Measurements from ENCODE around the gene ST6GALNAC4. TPM values are rescaled to one million over a fixed set of nuclear protein-coding genes. Genes with fewer than 3 reads are reported as not detected.

The ST6GALNAC4 gene
- total RNA-seq, 1 experiment from 2014 or later = 13.2 TPM

DNA sequence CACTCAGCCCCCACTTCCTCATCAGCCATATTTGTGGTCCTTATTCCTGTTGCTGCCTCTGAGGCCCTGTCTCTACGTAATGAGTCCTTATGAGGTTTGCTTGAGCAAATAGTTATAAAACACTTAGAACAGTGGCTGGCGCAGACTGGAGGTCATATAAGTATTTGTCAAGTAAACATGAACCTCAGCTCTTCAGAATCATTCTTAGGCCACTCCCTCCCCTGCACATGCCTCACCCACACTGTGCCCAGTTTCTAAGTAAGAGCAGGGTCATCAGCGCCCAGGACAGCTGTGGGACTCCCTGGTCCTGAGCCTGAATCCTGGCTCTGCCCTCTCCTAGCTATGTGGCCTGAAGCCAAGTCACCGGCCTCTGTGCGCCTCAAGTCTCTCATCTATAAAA, 4.0 kb downstream of the ST6GALNAC4 start:
- intact Hi-C loops (cut with micrococcal nuclease; ENCODE audit: unreplicated experiment) = loop anchor here (10.0 kb wide), 1 partner anchor 688 kb away; no protein-coding TSS in a partner anchor
- CTCF ChIA-PET = interaction anchor here (0.6 to 1.1 kb wide), 3 partner anchors 8 to 321 kb away, joined by 3 to 7 read pairs (median 6); partner anchors contain the start of gene TOR2A
- TF ChIP-seq CTCF (IDR thresholded peaks at IDR 0.05; ENCODE audit: insufficient read depth in 1 of 2, low read depth in 1 of 2, low read length in 1 of 2, severe bottlenecking in 1 of 2, unreplicated experiment in 1 of 2) = no peak
- BruUV-seq (replicated peaks) = no TSS peak
- no peak overlapping the region for H3K4me3 ChIP-seq (ENCODE audit: low read depth, low read length)
- no peak overlapping the region for H3K27ac Mint-ChIP-seq (ENCODE audit: unreplicated experiment)
- no peaks in the 10 kb centered on the region for H3K27me3 ChIP-seq (replicated peaks; ENCODE audit: control insufficient read depth, insufficient read depth, low read length)
- no peaks in the 10 kb centered on the region for H3K36me3 Mint-ChIP-seq (ENCODE audit: insufficient read depth, unreplicated experiment)
- H3K36me3 ChIP-seq (ENCODE audit: control insufficient read depth, insufficient read depth, low read length) = no peaks in the 10 kb centered on the region; the same call in 1 of the 2 replicates
- H3K9me3 ChIP-seq = no peaks in the 10 kb centered on the region
- no peaks in the 10 kb centered on the region for H3K9me3 Mint-ChIP-seq (ENCODE audit: unreplicated experiment)
- H3K4me3 Mint-ChIP-seq (ENCODE audit: unreplicated experiment) = no peak overlapping the region
- POLR2A ChIA-PET = interaction anchor here (0.6 kb wide), 1 partner anchor 303 kb away, joined by 7 read pairs; no protein-coding TSS in a partner anchor
- H3K4me1 ChIP-seq = peaks cover 39% of the 10 kb centered on the region
- peak; percentile 65 to 74 for DNase-seq
- H3K27me3 Mint-ChIP-seq (ENCODE audit: insufficient read depth, unreplicated experiment) = no peaks in the 10 kb centered on the region
- H3K4me1 Mint-ChIP-seq (ENCODE audit: low read depth, unreplicated experiment) = no peaks in the 10 kb centered on the region

- POLR2A ChIA-PET = interaction anchor here (0.5 kb wide), 1 partner anchor 117 kb away, joined by 6 read pairs; no protein-coding TSS in a partner anchor
These were observed 4.5 kb downstream of the ST6GALNAC4 start for GRCh38 chr9:127912296-127912695.

DNA sequence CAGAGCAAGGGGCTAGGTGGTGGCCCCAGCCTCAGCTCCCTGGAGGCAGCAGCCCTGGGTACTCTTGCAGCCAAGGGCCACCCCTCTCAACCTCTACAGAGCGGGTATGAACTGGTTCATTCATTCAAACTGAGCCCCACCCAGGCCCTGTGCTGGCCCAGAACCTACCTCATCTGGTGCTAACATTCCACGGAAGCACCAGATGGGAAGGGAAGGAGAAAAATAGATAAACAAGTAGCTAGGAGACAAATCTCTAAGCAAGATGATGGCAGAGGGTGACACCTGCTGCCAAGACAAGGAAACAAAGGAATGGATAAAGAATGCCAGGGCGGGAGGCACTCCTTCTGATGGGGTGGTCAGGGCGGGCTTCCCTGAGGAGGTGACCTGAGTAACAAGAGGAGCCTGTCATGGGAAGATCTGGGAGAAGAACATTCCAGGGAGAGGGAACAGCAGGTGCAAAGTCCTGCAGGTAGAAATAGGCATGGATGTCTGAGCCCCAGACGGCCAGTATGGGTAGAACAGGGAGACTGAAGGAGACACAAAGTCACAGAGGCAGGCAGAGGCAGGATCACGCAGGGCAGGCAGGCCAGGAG, 6.1 kb downstream of the ST6GALNAC4 start:
- H3K36me3 Mint-ChIP-seq (ENCODE audit: insufficient read depth, unreplicated experiment) = no peaks in the 10 kb centered on the region
- no peak overlapping the region for H3K4me3 ChIP-seq (ENCODE audit: low read depth, low read length)
- CTCF ChIA-PET = interaction anchor here (0.6 to 1.2 kb wide), 4 partner anchors 12 to 196 kb away, joined by 3 to 7 read pairs (median 4); partner anchors contain the start of gene TOR2A
- H3K27me3 ChIP-seq (replicated peaks; ENCODE audit: control insufficient read depth, insufficient read depth, low read length) = no peaks in the 10 kb centered on the region
- POLR2A ChIA-PET = no interaction called here
- no peak overlapping the region for H3K4me3 Mint-ChIP-seq (ENCODE audit: unreplicated experiment)
- H3K9me3 ChIP-seq = no peaks in the 10 kb centered on the region
- no TSS peak for BruUV-seq (replicated peaks)
- no peaks in the 10 kb centered on the region for H3K9me3 Mint-ChIP-seq (ENCODE audit: unreplicated experiment)
- H3K4me1 Mint-ChIP-seq (ENCODE audit: low read depth, unreplicated experiment) = no peaks in the 10 kb centered on the region
- intact Hi-C loops (cut with micrococcal nuclease; ENCODE audit: unreplicated experiment) = loop anchor here (10.0 kb wide), 1 partner anchor 686 kb away; no protein-coding TSS in a partner anchor
- no peak for DNase-seq
- peaks cover 30% of the 10 kb centered on the region for H3K4me1 ChIP-seq
- H3K36me3 ChIP-seq (ENCODE audit: control insufficient read depth, insufficient read depth, low read length) = no peaks in the 10 kb centered on the region; the same call in 1 of the 2 replicates
- peak in 1 of 2 experiments; percentile 6 for TF ChIP-seq CTCF (IDR thresholded peaks at IDR 0.05; ENCODE audit: insufficient read depth in 1 of 2, low read depth in 1 of 2, low read length in 1 of 2, severe bottlenecking in 1 of 2, unreplicated experiment in 1 of 2)
- no peaks in the 10 kb centered on the region for H3K27me3 Mint-ChIP-seq (ENCODE audit: insufficient read depth, unreplicated experiment)
- H3K27ac Mint-ChIP-seq (ENCODE audit: unreplicated experiment) = peak overlapping the region; percentile 0

More at GRCh38 chr9:127912296-127912695, 4.5 kb downstream of the ST6GALNAC4 start:
- intact Hi-C loops (cut with micrococcal nuclease; ENCODE audit: unreplicated experiment) = loop anchor here (10.0 kb wide), 1 partner anchor 687 kb away; no protein-coding TSS in a partner anchor
- H3K4me3 Mint-ChIP-seq (ENCODE audit: unreplicated experiment) = no peak overlapping the region
- H3K36me3 ChIP-seq (ENCODE audit: control insufficient read depth, insufficient read depth, low read length) = no peaks in the 10 kb centered on the region; the same call in 1 of the 2 replicates
- no peak for DNase-seq
- no peaks in the 10 kb centered on the region for H3K4me1 Mint-ChIP-seq (ENCODE audit: low read depth, unreplicated experiment)
- no peaks in the 10 kb centered on the region for H3K27me3 ChIP-seq (replicated peaks; ENCODE audit: control insufficient read depth, insufficient read depth, low read length)
- no TSS peak for BruUV-seq (replicated peaks)
- no peak overlapping the region for H3K4me3 ChIP-seq (ENCODE audit: low read depth, low read length)
- H3K27me3 Mint-ChIP-seq (ENCODE audit: insufficient read depth, unreplicated experiment) = no peaks in the 10 kb centered on the region
- H3K9me3 ChIP-seq = no peaks in the 10 kb centered on the region
- no peaks in the 10 kb centered on the region for H3K36me3 Mint-ChIP-seq (ENCODE audit: insufficient read depth, unreplicated experiment)
- H3K27ac Mint-ChIP-seq (ENCODE audit: unreplicated experiment) = no peak overlapping the region
- H3K9me3 Mint-ChIP-seq (ENCODE audit: unreplicated experiment) = no peaks in the 10 kb centered on the region
- CTCF ChIA-PET = interaction anchor here (0.6 to 1.1 kb wide), 3 partner anchors 9 to 320 kb away, joined by 3 to 7 read pairs (median 6); partner anchors contain the start of gene TOR2A
- peaks cover 39% of the 10 kb centered on the region for H3K4me1 ChIP-seq
- TF ChIP-seq CTCF (IDR thresholded peaks at IDR 0.05; ENCODE audit: insufficient read depth in 1 of 2, low read depth in 1 of 2, low read length in 1 of 2, severe bottlenecking in 1 of 2, unreplicated experiment in 1 of 2) = no peak

All from Caco-2 (cell line).